HepG2 (cell line): ENCODE measurements around the gene SUCLG2. TPM values are rescaled to one million over a fixed set of nuclear protein-coding genes. Genes with fewer than 3 reads are reported as not detected.
A peak's percentile ranks its signal among the peaks of the same experiment; 100 is the strongest.

ENCODE experiments used
- CCDC6 ChIP-seq: sonication (generic); formaldehyde crosslinking; IDR thresholded peaks from 2 replicates; pipeline ENCODE4 v1.8.1; 2022; ENCODE audit warnings: mild to moderate bottlenecking, missing genetic modification reagents, moderate library complexity
- CSRNP2 ChIP-seq: sonication (generic); formaldehyde crosslinking; conservative IDR thresholded peaks from 2 replicates; pipeline ENCODE4 v1.8.0; 2022; ENCODE audit warnings: low read depth, missing genetic modification reagents
- IKZF1 ChIP-seq: fragments of 450-650 bp; IDR thresholded peaks from 2 replicates; pipeline ENCODE4 v1.7.1; 2016
- IKZF4 ChIP-seq: sonication (generic); formaldehyde crosslinking; IDR thresholded peaks from 2 replicates; pipeline ENCODE4 v1.5.1; 2020; ENCODE audit warnings: borderline replicate concordance, mild to moderate bottlenecking, low read depth, missing genetic modification reagents; ENCODE audit errors: not compliant biosample characterization
- JUNB ChIP-seq: sonication (generic); formaldehyde crosslinking; IDR thresholded peaks from 2 replicates; pipeline ENCODE4 v1.8.0; 2022; ENCODE audit warnings: missing genetic modification reagents, mild to moderate bottlenecking, borderline replicate concordance
- KLF11 ChIP-seq: IDR thresholded peaks from 2 replicates; pipeline ENCODE4 v1.6.1; 2016; ENCODE audit warnings: missing compliant biosample characterization
- SNAPC5 ChIP-seq: sonication (generic); formaldehyde crosslinking; IDR thresholded peaks from 2 replicates; pipeline ENCODE4 v1.8.1; 2023; ENCODE audit warnings: mild to moderate bottlenecking, missing genetic modification reagents, borderline replicate concordance
- TFAP4 ChIP-seq: sonication (generic); IDR thresholded peaks from 2 replicates; pipeline ENCODE4 v1.6.1; 2016; ENCODE audit warnings: low read depth, borderline replicate concordance
- XBP1 ChIP-seq: sonication (generic); formaldehyde crosslinking; IDR thresholded peaks from 2 replicates; pipeline ENCODE4 v1.5.0; 2020; ENCODE audit warnings: missing genetic modification reagents
- ZNF468 ChIP-seq: sonication (generic); formaldehyde crosslinking; IDR thresholded peaks from 2 replicates; pipeline ENCODE4 v1.8.0; 2022; ENCODE audit warnings: mild to moderate bottlenecking, moderate library complexity, missing genetic modification reagents
- ZNF484 ChIP-seq: sonication (generic); formaldehyde crosslinking; IDR thresholded peaks from 2 replicates; pipeline ENCODE4 v1.5.1; 2020; ENCODE audit warnings: mild to moderate bottlenecking, low read depth, missing genetic modification reagents, borderline replicate concordance
- ZNF737 ChIP-seq: sonication (generic); formaldehyde crosslinking; IDR thresholded peaks from 2 replicates; pipeline ENCODE4 v1.5.0; 2020; ENCODE audit warnings: missing genetic modification reagents, mild to moderate bottlenecking, borderline replicate concordance
- polyA plus RNA-seq, 8 experiments: library from polyadenylated mRNA; depleted of rRNA in 3 of 8; stranded (reverse) in 7 of 8; unstranded in 1 of 8; fragments of >200 nt; fragmentation: Illumina TruSeq in 4 of 8; extraction: Trizol in 4 of 8; gene quantifications; 2 replicates each; pipeline versions ENCODE4 v1.2.1 to v1.2.3, GENCODE V29; 2011 to 2016; ENCODE audit warnings: low read depth in 4 of 8, missing spikeins in 1 of 8, mixed read lengths in 1 of 8; ENCODE audit not compliant: insufficient read depth in 1 of 8
- total RNA-seq, 5 experiments: library from RNA; depleted of rRNA; stranded (reverse); fragments of >200 nt; fragmentation: Illumina TruSeq; extraction: Trizol; gene quantifications; 2 replicates each; pipeline ENCODE4 v1.2.3, GENCODE V29; 2016; ENCODE audit warnings: low read depth in 1 of 5
- TF ChIP-seq, protein P1 (sequence below): sonication (generic); formaldehyde crosslinking; IDR thresholded peaks from 2 replicates; pipeline ENCODE4 v1.5.1; 2020; ENCODE audit warnings: mild to moderate bottlenecking, missing genetic modification reagents, moderate library complexity
- TF ChIP-seq, protein P2 (sequence below), 2 experiments: sonication (generic) in 1 of 2; formaldehyde crosslinking in 1 of 2; IDR thresholded peaks; 2 replicates each; pipeline versions ENCODE4 v1.6.1 to v1.9.0; 2014 to 2022; ENCODE audit warnings: antibody characterized with exemption in 1 of 2, borderline replicate concordance in 1 of 2, inconsistent platforms in 1 of 2, low read depth in 1 of 2, missing genetic modification reagents in 1 of 2

The SUCLG2 gene
- total and polyA plus RNA-seq, 2 of the 13 experiments (the other 11 are each of a cell fraction or from before 2014, with no cell fraction given) = 21.4 to 64.9 TPM

- TF ChIP-seq, protein P1, sequence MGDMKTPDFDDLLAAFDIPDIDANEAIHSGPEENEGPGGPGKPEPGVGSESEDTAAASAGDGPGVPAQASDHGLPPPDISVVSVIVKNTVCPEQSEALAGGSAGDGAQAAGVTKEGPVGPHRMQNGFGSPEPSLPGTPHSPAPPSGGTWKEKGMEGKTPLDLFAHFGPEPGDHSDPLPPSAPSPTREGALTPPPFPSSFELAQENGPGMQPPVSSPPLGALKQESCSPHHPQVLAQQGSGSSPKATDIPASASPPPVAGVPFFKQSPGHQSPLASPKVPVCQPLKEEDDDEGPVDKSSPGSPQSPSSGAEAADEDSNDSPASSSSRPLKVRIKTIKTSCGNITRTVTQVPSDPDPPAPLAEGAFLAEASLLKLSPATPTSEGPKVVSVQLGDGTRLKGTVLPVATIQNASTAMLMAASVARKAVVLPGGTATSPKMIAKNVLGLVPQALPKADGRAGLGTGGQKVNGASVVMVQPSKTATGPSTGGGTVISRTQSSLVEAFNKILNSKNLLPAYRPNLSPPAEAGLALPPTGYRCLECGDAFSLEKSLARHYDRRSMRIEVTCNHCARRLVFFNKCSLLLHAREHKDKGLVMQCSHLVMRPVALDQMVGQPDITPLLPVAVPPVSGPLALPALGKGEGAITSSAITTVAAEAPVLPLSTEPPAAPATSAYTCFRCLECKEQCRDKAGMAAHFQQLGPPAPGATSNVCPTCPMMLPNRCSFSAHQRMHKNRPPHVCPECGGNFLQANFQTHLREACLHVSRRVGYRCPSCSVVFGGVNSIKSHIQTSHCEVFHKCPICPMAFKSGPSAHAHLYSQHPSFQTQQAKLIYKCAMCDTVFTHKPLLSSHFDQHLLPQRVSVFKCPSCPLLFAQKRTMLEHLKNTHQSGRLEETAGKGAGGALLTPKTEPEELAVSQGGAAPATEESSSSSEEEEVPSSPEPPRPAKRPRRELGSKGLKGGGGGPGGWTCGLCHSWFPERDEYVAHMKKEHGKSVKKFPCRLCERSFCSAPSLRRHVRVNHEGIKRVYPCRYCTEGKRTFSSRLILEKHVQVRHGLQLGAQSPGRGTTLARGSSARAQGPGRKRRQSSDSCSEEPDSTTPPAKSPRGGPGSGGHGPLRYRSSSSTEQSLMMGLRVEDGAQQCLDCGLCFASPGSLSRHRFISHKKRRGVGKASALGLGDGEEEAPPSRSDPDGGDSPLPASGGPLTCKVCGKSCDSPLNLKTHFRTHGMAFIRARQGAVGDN (CRISPR knock-in tag) = peak; percentile 95
- TF ChIP-seq ZNF737 (CRISPR knock-in tag) = no peak
- TF ChIP-seq IKZF1 = no peak
- no peak for TF ChIP-seq ZNF468 (CRISPR knock-in tag)
- TF ChIP-seq CSRNP2 = no peak
- TF ChIP-seq ZNF484 (CRISPR knock-in tag) = no peak
- TF ChIP-seq XBP1 (CRISPR knock-in tag) = no peak
- TF ChIP-seq SNAPC5 (CRISPR knock-in tag) = 0 out of 2 replicates have a peak, but pooled peaks have one; percentile 9
- TF ChIP-seq KLF11 (CRISPR knock-in tag) = no peak; the same call in 1 of the 2 replicates
- TF ChIP-seq, protein P2, sequence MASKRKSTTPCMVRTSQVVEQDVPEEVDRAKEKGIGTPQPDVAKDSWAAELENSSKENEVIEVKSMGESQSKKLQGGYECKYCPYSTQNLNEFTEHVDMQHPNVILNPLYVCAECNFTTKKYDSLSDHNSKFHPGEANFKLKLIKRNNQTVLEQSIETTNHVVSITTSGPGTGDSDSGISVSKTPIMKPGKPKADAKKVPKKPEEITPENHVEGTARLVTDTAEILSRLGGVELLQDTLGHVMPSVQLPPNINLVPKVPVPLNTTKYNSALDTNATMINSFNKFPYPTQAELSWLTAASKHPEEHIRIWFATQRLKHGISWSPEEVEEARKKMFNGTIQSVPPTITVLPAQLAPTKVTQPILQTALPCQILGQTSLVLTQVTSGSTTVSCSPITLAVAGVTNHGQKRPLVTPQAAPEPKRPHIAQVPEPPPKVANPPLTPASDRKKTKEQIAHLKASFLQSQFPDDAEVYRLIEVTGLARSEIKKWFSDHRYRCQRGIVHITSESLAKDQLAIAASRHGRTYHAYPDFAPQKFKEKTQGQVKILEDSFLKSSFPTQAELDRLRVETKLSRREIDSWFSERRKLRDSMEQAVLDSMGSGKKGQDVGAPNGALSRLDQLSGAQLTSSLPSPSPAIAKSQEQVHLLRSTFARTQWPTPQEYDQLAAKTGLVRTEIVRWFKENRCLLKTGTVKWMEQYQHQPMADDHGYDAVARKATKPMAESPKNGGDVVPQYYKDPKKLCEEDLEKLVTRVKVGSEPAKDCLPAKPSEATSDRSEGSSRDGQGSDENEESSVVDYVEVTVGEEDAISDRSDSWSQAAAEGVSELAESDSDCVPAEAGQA (IDR thresholded peaks at IDR 0.05; ENCODE audit: low read depth) = no peak
- TF ChIP-seq, protein P2 (CRISPR knock-in tag; IDR thresholded peaks at IDR 0.05; ENCODE audit: borderline replicate concordance) = no peak
- no peak for TF ChIP-seq JUNB (CRISPR knock-in tag)
- 0 out of 2 replicates have a peak, but pooled peaks have one; percentile 4 for TF ChIP-seq TFAP4
- peak; percentile 10 for TF ChIP-seq IKZF4
- no peak; the same call in 1 of the 2 replicates for TF ChIP-seq CCDC6
Observed at GRCh38 chr3:67654099-67654843, at the start of gene SUCLG2 (continued).
